HG03342 (cell line): ENCODE measurements around the gene STIM1.
"Not testable (repeated sequence)": the region's sequence is repeated elsewhere in the genome, so short reads cannot be mapped to it uniquely, and the experiment has no call there.

ENCODE experiments used
- ATAC-seq: cut with Tn5 transposase; IDR thresholded peaks from one replicate; pipeline ENCODE4 v1.9.1; 2021; ENCODE audit warnings: mild to moderate bottlenecking, moderate library complexity; ENCODE audit not compliant: unreplicated experiment

Gene STIM1

GRCh38 chr11:4017129-4017528 lies 161.7 kb downstream of the STIM1 start:
- no peak for ATAC-seq

- ATAC-seq, result no peak
These were observed 163.2 kb downstream of the STIM1 start for GRCh38 chr11:4018641-4019040.

- no peak for ATAC-seq
These were observed 164.4 kb downstream of the STIM1 start for GRCh38 chr11:4019891-4020290.

- ATAC-seq, result no peak
These were observed 167.2 kb downstream of the STIM1 start for GRCh38 chr11:4022669-4023068.

GRCh38 chr11:4025248-4025966 lies 169.9 kb downstream of the STIM1 start:
- no peak for ATAC-seq

- ATAC-seq, result no peak
These were observed 170.5 kb downstream of the STIM1 start for GRCh38 chr11:4025967-4026324.

- ATAC-seq, result no peak
These were observed 170.9 kb downstream of the STIM1 start for GRCh38 chr11:4026389-4026788.

- ATAC-seq, result no peak
These were observed 172.3 kb downstream of the STIM1 start for GRCh38 chr11:4027746-4028145.

GRCh38 chr11:4030197-4030596 lies 174.7 kb downstream of the STIM1 start:
- no peak for ATAC-seq

GRCh38 chr11:4032097-4032496 lies 176.6 kb downstream of the STIM1 start:
- ATAC-seq, result no peak

- ATAC-seq, result no peak
These were observed 180.5 kb downstream of the STIM1 start for GRCh38 chr11:4035985-4036384.

GRCh38 chr11:4039011-4039410 lies 183.5 kb downstream of the STIM1 start:
- no peak for ATAC-seq

- no peak for ATAC-seq
These were observed 185.0 kb downstream of the STIM1 start for GRCh38 chr11:4040461-4040860.

GRCh38 chr11:4041731-4042391 lies 186.4 kb downstream of the STIM1 start:
- ATAC-seq, result no peak

- ATAC-seq, result no peak
These were observed 189.6 kb downstream of the STIM1 start for GRCh38 chr11:4044976-4045646.

- no peak for ATAC-seq
These were observed 192.9 kb downstream of the STIM1 start for GRCh38 chr11:4048340-4048739.

GRCh38 chr11:4049006-4049405 lies 193.5 kb downstream of the STIM1 start:
- no peak for ATAC-seq

- no peak for ATAC-seq
These were observed 194.7 kb downstream of the STIM1 start for GRCh38 chr11:4050138-4050537.

GRCh38 chr11:4053200-4053599 lies 197.7 kb downstream of the STIM1 start:
- ATAC-seq, result not testable (repeated sequence)

- no peak for ATAC-seq
These were observed 199.2 kb downstream of the STIM1 start for GRCh38 chr11:4054643-4055042.

GRCh38 chr11:4059424-4059823 lies 204.0 kb downstream of the STIM1 start:
- ATAC-seq, result no peak
